ENCODE results near the gene FREM1.

DNA sequence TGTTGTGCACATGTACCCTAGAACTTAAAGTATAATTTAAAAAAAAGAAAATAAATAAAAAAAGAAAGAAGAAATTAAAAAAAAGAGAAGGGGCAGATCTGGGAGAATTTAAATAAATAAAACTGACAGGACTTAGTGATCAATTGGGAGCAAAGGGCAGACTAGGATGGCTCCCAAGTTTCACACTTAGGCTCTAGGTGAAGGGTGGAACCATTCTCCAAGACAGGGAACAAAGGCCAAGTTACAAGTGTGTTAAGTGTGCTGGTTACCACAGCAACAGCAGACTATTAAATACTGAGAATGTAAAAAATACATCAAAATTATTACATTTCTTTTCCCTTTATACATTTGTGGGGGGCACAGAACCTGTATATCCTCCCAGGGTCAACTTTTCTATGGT is 224.1 kb downstream of the FREM1 start:
- TF ChIP-seq NR2C2 (IDR thresholded peaks at IDR 0.05; ENCODE audit: borderline replicate concordance, control insufficient read depth, insufficient read length, low read depth) (no peak), CBX5 (IDR thresholded peaks at IDR 0.05; ENCODE audit: low read depth) (no peak), CTCF (IDR thresholded peaks at IDR 0.05 in 2 of 3, conservative IDR thresholded peaks at IDR 0.05 in 1 of 3; ENCODE audit: control insufficient read depth in 2 of 3, extremely low read depth in 1 of 3, insufficient read depth in 1 of 3, low read depth in 3 of 3, low read length in 3 of 3) (no peak), POLR2AphosphoS5 (IDR thresholded peaks at IDR 0.05; ENCODE audit: low read length) (no peak), ZNF384 (IDR thresholded peaks at IDR 0.05; ENCODE audit: borderline replicate concordance, low read depth, low read length) (no peak), EP300 (IDR thresholded peaks at IDR 0.05; ENCODE audit: borderline replicate concordance in 1 of 2, control insufficient read depth in 1 of 2, low read depth in 2 of 2, low read length in 2 of 2) (no peak), YY1 (IDR thresholded peaks at IDR 0.05; ENCODE audit: low read depth, low read length) (no peak), SIN3A (IDR thresholded peaks at IDR 0.05; ENCODE audit: low read depth, low read length) (no peak), ZNF274 (IDR thresholded peaks at IDR 0.05; ENCODE audit: insufficient read depth, insufficient read length) (no peak), MEF2B (IDR thresholded peaks at IDR 0.05; ENCODE audit: partially characterized antibody, poor library complexity, severe bottlenecking) (no peak), NBN (IDR thresholded peaks at IDR 0.05) (no peak)
- TF ChIP-seq, protein P1, sequence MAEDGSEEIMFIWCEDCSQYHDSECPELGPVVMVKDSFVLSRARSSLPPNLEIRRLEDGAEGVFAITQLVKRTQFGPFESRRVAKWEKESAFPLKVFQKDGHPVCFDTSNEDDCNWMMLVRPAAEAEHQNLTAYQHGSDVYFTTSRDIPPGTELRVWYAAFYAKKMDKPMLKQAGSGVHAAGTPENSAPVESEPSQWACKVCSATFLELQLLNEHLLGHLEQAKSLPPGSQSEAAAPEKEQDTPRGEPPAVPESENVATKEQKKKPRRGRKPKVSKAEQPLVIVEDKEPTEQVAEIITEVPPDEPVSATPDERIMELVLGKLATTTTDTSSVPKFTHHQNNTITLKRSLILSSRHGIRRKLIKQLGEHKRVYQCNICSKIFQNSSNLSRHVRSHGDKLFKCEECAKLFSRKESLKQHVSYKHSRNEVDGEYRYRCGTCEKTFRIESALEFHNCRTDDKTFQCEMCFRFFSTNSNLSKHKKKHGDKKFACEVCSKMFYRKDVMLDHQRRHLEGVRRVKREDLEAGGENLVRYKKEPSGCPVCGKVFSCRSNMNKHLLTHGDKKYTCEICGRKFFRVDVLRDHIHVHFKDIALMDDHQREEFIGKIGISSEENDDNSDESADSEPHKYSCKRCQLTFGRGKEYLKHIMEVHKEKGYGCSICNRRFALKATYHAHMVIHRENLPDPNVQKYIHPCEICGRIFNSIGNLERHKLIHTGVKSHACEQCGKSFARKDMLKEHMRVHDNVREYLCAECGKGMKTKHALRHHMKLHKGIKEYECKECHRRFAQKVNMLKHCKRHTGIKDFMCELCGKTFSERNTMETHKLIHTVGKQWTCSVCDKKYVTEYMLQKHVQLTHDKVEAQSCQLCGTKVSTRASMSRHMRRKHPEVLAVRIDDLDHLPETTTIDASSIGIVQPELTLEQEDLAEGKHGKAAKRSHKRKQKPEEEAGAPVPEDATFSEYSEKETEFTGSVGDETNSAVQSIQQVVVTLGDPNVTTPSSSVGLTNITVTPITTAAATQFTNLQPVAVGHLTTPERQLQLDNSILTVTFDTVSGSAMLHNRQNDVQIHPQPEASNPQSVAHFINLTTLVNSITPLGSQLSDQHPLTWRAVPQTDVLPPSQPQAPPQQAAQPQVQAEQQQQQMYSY (CRISPR knock-in tag; IDR thresholded peaks at IDR 0.05) = no peak
- TF ChIP-seq, protein P2, sequence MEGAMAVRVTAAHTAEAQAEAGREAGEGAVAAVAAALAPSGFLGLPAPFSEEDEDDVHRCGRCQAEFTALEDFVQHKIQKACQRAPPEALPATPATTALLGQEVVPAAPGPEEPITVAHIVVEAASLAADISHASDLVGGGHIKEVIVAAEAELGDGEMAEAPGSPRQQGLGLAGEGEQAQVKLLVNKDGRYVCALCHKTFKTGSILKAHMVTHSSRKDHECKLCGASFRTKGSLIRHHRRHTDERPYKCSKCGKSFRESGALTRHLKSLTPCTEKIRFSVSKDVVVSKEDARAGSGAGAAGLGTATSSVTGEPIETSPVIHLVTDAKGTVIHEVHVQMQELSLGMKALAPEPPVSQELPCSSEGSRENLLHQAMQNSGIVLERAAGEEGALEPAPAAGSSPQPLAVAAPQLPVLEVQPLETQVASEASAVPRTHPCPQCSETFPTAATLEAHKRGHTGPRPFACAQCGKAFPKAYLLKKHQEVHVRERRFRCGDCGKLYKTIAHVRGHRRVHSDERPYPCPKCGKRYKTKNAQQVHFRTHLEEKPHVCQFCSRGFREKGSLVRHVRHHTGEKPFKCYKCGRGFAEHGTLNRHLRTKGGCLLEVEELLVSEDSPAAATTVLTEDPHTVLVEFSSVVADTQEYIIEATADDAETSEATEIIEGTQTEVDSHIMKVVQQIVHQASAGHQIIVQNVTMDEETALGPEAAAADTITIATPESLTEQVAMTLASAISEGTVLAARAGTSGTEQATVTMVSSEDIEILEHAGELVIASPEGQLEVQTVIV (IDR thresholded peaks at IDR 0.05; ENCODE audit: borderline replicate concordance, partially characterized antibody) = no peak
